ENCODE data around the gene PUM2.
"Not testable (repeated sequence)": the region's sequence is repeated elsewhere in the genome, so short reads cannot be mapped to it uniquely, and the experiment has no call there.

The PUM2 gene

GRCh38 chr2:20381457-20381856 lies 30.8 kb upstream of the PUM2 start:
- Mint-ChIP-seq H3K27me3 (peaks cover 12% of the 10 kb centered on the region), H3K27ac (ENCODE audit: low read depth) (no peak overlapping the region), H3K4me1 (no peaks in the 10 kb centered on the region), H3K9me3 (no peaks in the 10 kb centered on the region), H3K36me3 (ENCODE audit: insufficient read depth) (no peaks in the 10 kb centered on the region), H3K4me3 (no peak overlapping the region)
- DNase-seq (ENCODE audit: low spot score in 2 of 2) (no peak), ATAC-seq (replicated peaks; ENCODE audit: extremely low read depth, poor library complexity, severe bottlenecking) (no peak)

- Mint-ChIP-seq H3K36me3 (ENCODE audit: insufficient read depth) (no peaks in the 10 kb centered on the region), H3K27ac (ENCODE audit: low read depth) (no peak overlapping the region), H3K9me3 (no peaks in the 10 kb centered on the region), H3K4me3 (no peak overlapping the region), H3K27me3 (peaks cover 12% of the 10 kb centered on the region), H3K4me1 (no peaks in the 10 kb centered on the region)
- ATAC-seq (replicated peaks; ENCODE audit: extremely low read depth, poor library complexity, severe bottlenecking) (no peak), DNase-seq (ENCODE audit: low spot score in 2 of 2) (no peak)
These were observed 28.4 kb upstream of the PUM2 start for GRCh38 chr2:20378891-20379519.

GRCh38 chr2:20378341-20378740 lies 27.7 kb upstream of the PUM2 start:
- DNase-seq (ENCODE audit: low spot score in 2 of 2), result no peak
- Mint-ChIP-seq H3K9me3 (no peaks in the 10 kb centered on the region), H3K27ac (ENCODE audit: low read depth) (no peak overlapping the region), H3K36me3 (ENCODE audit: insufficient read depth) (no peaks in the 10 kb centered on the region), H3K4me1 (no peaks in the 10 kb centered on the region), H3K27me3 (peaks cover 12% of the 10 kb centered on the region), H3K4me3 (no peak overlapping the region)
- ATAC-seq (replicated peaks; ENCODE audit: extremely low read depth, poor library complexity, severe bottlenecking), result no peak

- Mint-ChIP-seq H3K4me1 (no peaks in the 10 kb centered on the region), H3K27ac (ENCODE audit: low read depth) (no peak overlapping the region), H3K36me3 (ENCODE audit: insufficient read depth) (no peaks in the 10 kb centered on the region), H3K4me3 (no peak overlapping the region), H3K27me3 (peaks cover 12% of the 10 kb centered on the region), H3K9me3 (no peaks in the 10 kb centered on the region)
- ATAC-seq (replicated peaks; ENCODE audit: extremely low read depth, poor library complexity, severe bottlenecking) (no peak), DNase-seq (ENCODE audit: low spot score in 2 of 2) (no peak)
These were observed 27.1 kb upstream of the PUM2 start for GRCh38 chr2:20377741-20378140.

GRCh38 chr2:20374982-20375381 lies 24.3 kb upstream of the PUM2 start:
- not testable (repeated sequence) for H3K4me1 Mint-ChIP-seq; H3K27ac Mint-ChIP-seq (ENCODE audit: low read depth); H3K4me3 Mint-ChIP-seq; DNase-seq (ENCODE audit: low spot score in 2 of 2); H3K36me3 Mint-ChIP-seq (ENCODE audit: insufficient read depth); ATAC-seq (replicated peaks; ENCODE audit: extremely low read depth, poor library complexity, severe bottlenecking); H3K9me3 Mint-ChIP-seq
- peaks cover 30% of the 10 kb centered on the region for H3K27me3 Mint-ChIP-seq

- ATAC-seq (replicated peaks; ENCODE audit: extremely low read depth, poor library complexity, severe bottlenecking), result no peak
- no peaks in the 10 kb centered on the region for H3K36me3 Mint-ChIP-seq (ENCODE audit: insufficient read depth)
- H3K27me3 Mint-ChIP-seq, result peaks cover 34% of the 10 kb centered on the region
- no peaks in the 10 kb centered on the region for H3K9me3 Mint-ChIP-seq
- no peaks in the 10 kb centered on the region for H3K4me1 Mint-ChIP-seq
- no peak for DNase-seq (ENCODE audit: low spot score in 2 of 2)
- H3K27ac Mint-ChIP-seq (ENCODE audit: low read depth), result no peak overlapping the region
- no peak overlapping the region for H3K4me3 Mint-ChIP-seq
These were observed 22.4 kb upstream of the PUM2 start for GRCh38 chr2:20372896-20373640.

GRCh38 chr2:20371323-20372025 lies 20.8 kb upstream of the PUM2 start:
- H3K4me3 Mint-ChIP-seq, result no peak overlapping the region
- H3K27me3 Mint-ChIP-seq, result peaks cover 27% of the 10 kb centered on the region
- no peaks in the 10 kb centered on the region for H3K4me1 Mint-ChIP-seq
- no peak overlapping the region for H3K27ac Mint-ChIP-seq (ENCODE audit: low read depth)
- DNase-seq (ENCODE audit: low spot score in 2 of 2), result no peak
- no peaks in the 10 kb centered on the region for H3K9me3 Mint-ChIP-seq
- no peaks in the 10 kb centered on the region for H3K36me3 Mint-ChIP-seq (ENCODE audit: insufficient read depth)
- ATAC-seq (replicated peaks; ENCODE audit: extremely low read depth, poor library complexity, severe bottlenecking), result no peak

- no peak overlapping the region for H3K4me3 Mint-ChIP-seq
- H3K9me3 Mint-ChIP-seq, result no peaks in the 10 kb centered on the region
- no peaks in the 10 kb centered on the region for H3K36me3 Mint-ChIP-seq (ENCODE audit: insufficient read depth)
- no peak for ATAC-seq (replicated peaks; ENCODE audit: extremely low read depth, poor library complexity, severe bottlenecking)
- DNase-seq (ENCODE audit: low spot score in 2 of 2), result no peak
- no peaks in the 10 kb centered on the region for H3K4me1 Mint-ChIP-seq
- peaks cover 27% of the 10 kb centered on the region for H3K27me3 Mint-ChIP-seq
- H3K27ac Mint-ChIP-seq (ENCODE audit: low read depth), result no peak overlapping the region
These were observed 19.5 kb upstream of the PUM2 start for GRCh38 chr2:20370191-20370590.

GRCh38 chr2:20369366-20369765 lies 18.7 kb upstream of the PUM2 start:
- no peak overlapping the region for H3K27ac Mint-ChIP-seq (ENCODE audit: low read depth)
- ATAC-seq (replicated peaks; ENCODE audit: extremely low read depth, poor library complexity, severe bottlenecking), result no peak
- H3K4me3 Mint-ChIP-seq, result no peak overlapping the region
- no peaks in the 10 kb centered on the region for H3K4me1 Mint-ChIP-seq
- no peak for DNase-seq (ENCODE audit: low spot score in 2 of 2)
- H3K27me3 Mint-ChIP-seq, result peaks cover 27% of the 10 kb centered on the region
- no peaks in the 10 kb centered on the region for H3K36me3 Mint-ChIP-seq (ENCODE audit: insufficient read depth)
- H3K9me3 Mint-ChIP-seq, result no peaks in the 10 kb centered on the region

GRCh38 chr2:20368706-20369105 lies 18.1 kb upstream of the PUM2 start:
- ATAC-seq (replicated peaks; ENCODE audit: extremely low read depth, poor library complexity, severe bottlenecking) (no peak), DNase-seq (ENCODE audit: low spot score in 2 of 2) (no peak)
- peaks cover 27% of the 10 kb centered on the region for H3K27me3 Mint-ChIP-seq
- H3K9me3 Mint-ChIP-seq, result no peaks in the 10 kb centered on the region
- H3K4me3 Mint-ChIP-seq, result no peak overlapping the region
- H3K4me1 Mint-ChIP-seq, result no peaks in the 10 kb centered on the region
- no peaks in the 10 kb centered on the region for H3K36me3 Mint-ChIP-seq (ENCODE audit: insufficient read depth)
- no peak overlapping the region for H3K27ac Mint-ChIP-seq (ENCODE audit: low read depth)

GRCh38 chr2:20367929-20368328 lies 17.3 kb upstream of the PUM2 start:
- H3K27me3 Mint-ChIP-seq, result peaks cover 27% of the 10 kb centered on the region
- DNase-seq (ENCODE audit: low spot score in 2 of 2); ATAC-seq (replicated peaks; ENCODE audit: extremely low read depth, poor library complexity, severe bottlenecking); H3K27ac Mint-ChIP-seq (ENCODE audit: low read depth); H3K4me1 Mint-ChIP-seq; H3K36me3 Mint-ChIP-seq (ENCODE audit: insufficient read depth); H3K4me3 Mint-ChIP-seq; H3K9me3 Mint-ChIP-seq: not testable (repeated sequence)

GRCh38 chr2:20366672-20367116 lies 16.1 kb upstream of the PUM2 start:
- no peaks in the 10 kb centered on the region for H3K4me1 Mint-ChIP-seq
- H3K27me3 Mint-ChIP-seq, result peaks cover 19% of the 10 kb centered on the region
- no peaks in the 10 kb centered on the region for H3K9me3 Mint-ChIP-seq
- no peak overlapping the region for H3K27ac Mint-ChIP-seq (ENCODE audit: low read depth)
- no peak for DNase-seq (ENCODE audit: low spot score in 2 of 2)
- H3K36me3 Mint-ChIP-seq (ENCODE audit: insufficient read depth), result no peaks in the 10 kb centered on the region
- H3K4me3 Mint-ChIP-seq, result no peak overlapping the region
- ATAC-seq (replicated peaks; ENCODE audit: extremely low read depth, poor library complexity, severe bottlenecking), result no peak

Measured in central memory CD8-positive, alpha-beta T cell (primary cell).